GM12878 (cell line): ENCODE data around the gene KIZ. TPM values are rescaled to one million over a fixed set of nuclear protein-coding genes. Genes with fewer than 3 reads are reported as not detected.

Experiments
- ATAC-seq: fragments of 200-7000 bp; cut with Tn5 transposase; 3 replicates; pipeline ENCODE4 v1.9.1; 2020; ENCODE audit warnings: mild to moderate bottlenecking, moderate library complexity
- BruUV-seq: library from RNA; stranded (reverse); fragments of 400-500 nt; replicated peaks from 2 replicates; lab custom pipeline; 2021; lab: Mats Ljungman, UMichigan
- CTCF ChIA-PET: fragments of 300-600 bp; sonication (Branson Sonifier 250); formaldehyde crosslinking; extraction: SDS; loops from one replicate; lab custom pipeline; 2021; ENCODE audit warnings: inconsistent platforms; lab: Yijun Ruan, JAX
- POLR2A ChIA-PET: fragments of 350-600 bp; formaldehyde crosslinking; extraction: SDS; loops from one replicate; lab custom pipeline; 2021; ENCODE audit warnings: inconsistent platforms; lab: Charles Lee
- RAD21 ChIA-PET: fragments of 300-600 bp; sonication (Branson Sonifier 250); formaldehyde crosslinking; loops from one replicate; lab custom pipeline; 2023; ENCODE audit warnings: antibody characterized with exemption; ENCODE audit not compliant: unreplicated experiment; lab: Charles Lee
- SMC1A ChIA-PET: fragments of 300-600 bp; sonication (Branson Sonifier 250); formaldehyde crosslinking; loops from one replicate; lab custom pipeline; 2023; ENCODE audit not compliant: unreplicated experiment, uncharacterized antibody; lab: Charles Lee
- DNase-seq: peaks from one replicate; pipeline ENCODE4 v3.0.0-alpha.2; 2011; ENCODE audit warnings: low read depth, low spot score
- FAIRE-seq: peaks from 3 replicates; lab custom pipeline; 2011; peaks lifted over from hg19 to GRCh38; lab: Jason Lieb, UNC
- H2AFZ ChIP-seq: 2 replicates; pipeline ENCODE4 v1.6.0; 2011; ENCODE audit warnings: low read depth, low read length, control low read depth; ENCODE audit not compliant: control insufficient read depth
- H3K27ac ChIP-seq: 2 replicates; pipeline ENCODE4 v1.5.1; 2011; ENCODE audit warnings: control low read depth; ENCODE audit not compliant: control insufficient read depth, insufficient read depth
- H3K27me3 ChIP-seq, 2 experiments: replicated peaks in 1 of 2; 2 replicates each; pipeline versions ENCODE4 v1.6.0 to v1.6.1; 2011; ENCODE audit warnings: low read length in 1 of 2; ENCODE audit not compliant: control insufficient read depth in 2 of 2, insufficient read depth in 2 of 2
- H3K36me3 ChIP-seq, 2 experiments: 2 replicates each; pipeline ENCODE4 v1.5.1; 2011; ENCODE audit warnings: low read length in 1 of 2; ENCODE audit not compliant: control insufficient read depth in 2 of 2, insufficient read depth in 2 of 2
- H3K4me1 ChIP-seq: 2 replicates; pipeline ENCODE4 v1.6.1; 2011; ENCODE audit warnings: mild to moderate bottlenecking, low read length, moderate library complexity, mixed read lengths; ENCODE audit not compliant: control insufficient read depth, insufficient read depth
- H3K4me2 ChIP-seq: 2 replicates; pipeline ENCODE4 v1.6.0; 2011; ENCODE audit warnings: control low read depth; ENCODE audit not compliant: control insufficient read depth, insufficient read depth
- H3K4me3 ChIP-seq: fragments of 200-600 bp; sonication (generic); 2 replicates; pipeline ENCODE4 v1.5.1; 2016
- H3K79me2 ChIP-seq: 2 replicates; pipeline ENCODE4 v1.6.0; 2011; ENCODE audit warnings: low read length; ENCODE audit not compliant: control insufficient read depth, insufficient read depth
- H3K9ac ChIP-seq: 2 replicates; pipeline ENCODE4 v1.8.0; 2011; ENCODE audit warnings: low read length, control low read depth, mixed read lengths; ENCODE audit not compliant: control insufficient read depth, insufficient read depth
- H3K9me3 ChIP-seq: replicated peaks from 3 replicates; pipeline ENCODE4 v1.5.1; 2011; ENCODE audit warnings: mild to moderate bottlenecking, low read length; ENCODE audit not compliant: control insufficient read depth, insufficient read depth
- H4K20me1 ChIP-seq: 2 replicates; pipeline ENCODE4 v1.6.0; 2011; ENCODE audit not compliant: control insufficient read depth, insufficient read depth
- ATF3 ChIP-seq: IDR thresholded peaks from 2 replicates; pipeline ENCODE4 v1.6.1; 2011; ENCODE audit warnings: low read depth, mild to moderate bottlenecking, low read length, moderate library complexity, borderline replicate concordance; ENCODE audit errors: extremely low read depth
- CBFB ChIP-seq: IDR thresholded peaks from 2 replicates; pipeline ENCODE4 v1.6.1; 2016; ENCODE audit warnings: antibody characterized with exemption, low read depth
- FOXM1 ChIP-seq: IDR thresholded peaks from 2 replicates; pipeline ENCODE4 v1.6.1; 2012; ENCODE audit warnings: low read depth, mild to moderate bottlenecking, inconsistent platforms, low read length, moderate library complexity
- KAT2A ChIP-seq: conservative IDR thresholded peaks from 2 replicates; pipeline ENCODE4 v1.6.1; 2011; ENCODE audit warnings: low read depth, low read length; ENCODE audit not compliant: control insufficient read depth
- KDM1A ChIP-seq: fragments of 200-600 bp; sonication (generic); IDR thresholded peaks from 2 replicates; pipeline ENCODE4 v1.6.1; 2016; ENCODE audit warnings: borderline replicate concordance
- SPI1 ChIP-seq: IDR thresholded peaks from 2 replicates; pipeline ENCODE4 v1.6.1; 2011; ENCODE audit warnings: low read depth, mild to moderate bottlenecking, low read length, moderate library complexity, borderline replicate concordance; ENCODE audit not compliant: insufficient read depth
- TCF7 ChIP-seq: IDR thresholded peaks from 2 replicates; pipeline ENCODE4 v1.6.1; 2014; ENCODE audit warnings: antibody characterized with exemption, borderline replicate concordance
- WGBS: methylation state at CpG from one replicate; pipeline ENCODE4 v1.1.6; 2016; ENCODE audit warnings: low lambda C conversion rate; ENCODE audit not compliant: insufficient replicate concordance, insufficient coverage; ENCODE audit errors: missing lambda C conversion rate; 5-methylcytosine and 5-hydroxymethylcytosine counted together
- in situ Hi-C: fragments of 300-500 bp; cut with MboI; formaldehyde crosslinking; loops from 9 replicates; pipeline ENCODE4 v1.14.3; 2018; ENCODE audit warnings: mixed read lengths
- intact Hi-C: fragments of 100-400 bp; cut with micrococcal nuclease; formaldehyde crosslinking; loops from one replicate; pipeline ENCODE4 v1.14.2; 2022; ENCODE audit not compliant: unreplicated experiment
- polyA plus RNA-seq, 11 experiments: library from polyadenylated mRNA; depleted of rRNA in 4 of 11; unstranded in 6 of 11; stranded (reverse) in 5 of 11; fragments of >200 nt; fragmentation: Nextera tagmentation in 4 of 11; fragmentation: Illumina TruSeq in 1 of 11; extraction: Ambion mirVana in 4 of 11; extraction: Trizol in 1 of 11; gene quantifications; 1 replicate in 1 of 11; 2 replicates in 10 of 11; pipeline versions ENCODE4 v1.2.1 to v1.2.3, GENCODE V29; 2011 to 2016; ENCODE audit warnings: inconsistent platforms in 2 of 11, missing spikeins in 2 of 11, low read depth in 1 of 11
- total RNA-seq, 4 experiments: library from RNA; depleted of rRNA in 3 of 4; stranded (reverse); fragments of >200 nt in 3 of 4; fragmentation: Illumina TruSeq in 1 of 4; extraction: Trizol in 1 of 4; gene quantifications; 2 replicates each; pipeline versions ENCODE4 v1.2.1 to v1.2.3, GENCODE V29; 2013 to 2021
- TF ChIP-seq, protein P1 (sequence below): IDR thresholded peaks from 2 replicates; pipeline ENCODE4 v1.6.1; 2012; ENCODE audit warnings: mild to moderate bottlenecking, low read depth, low read length
- TF ChIP-seq, protein P2 (sequence below): fragments of 450-650 bp; IDR thresholded peaks from 2 replicates; pipeline ENCODE4 v1.6.1; 2017; ENCODE audit warnings: borderline replicate concordance

Gene KIZ
- total and polyA plus RNA-seq, 10 of the 15 experiments (the other 5 are each of a cell fraction or from before 2014, with no cell fraction given): 2.7 to 11.0 (median 7.3) TPM

DNA sequence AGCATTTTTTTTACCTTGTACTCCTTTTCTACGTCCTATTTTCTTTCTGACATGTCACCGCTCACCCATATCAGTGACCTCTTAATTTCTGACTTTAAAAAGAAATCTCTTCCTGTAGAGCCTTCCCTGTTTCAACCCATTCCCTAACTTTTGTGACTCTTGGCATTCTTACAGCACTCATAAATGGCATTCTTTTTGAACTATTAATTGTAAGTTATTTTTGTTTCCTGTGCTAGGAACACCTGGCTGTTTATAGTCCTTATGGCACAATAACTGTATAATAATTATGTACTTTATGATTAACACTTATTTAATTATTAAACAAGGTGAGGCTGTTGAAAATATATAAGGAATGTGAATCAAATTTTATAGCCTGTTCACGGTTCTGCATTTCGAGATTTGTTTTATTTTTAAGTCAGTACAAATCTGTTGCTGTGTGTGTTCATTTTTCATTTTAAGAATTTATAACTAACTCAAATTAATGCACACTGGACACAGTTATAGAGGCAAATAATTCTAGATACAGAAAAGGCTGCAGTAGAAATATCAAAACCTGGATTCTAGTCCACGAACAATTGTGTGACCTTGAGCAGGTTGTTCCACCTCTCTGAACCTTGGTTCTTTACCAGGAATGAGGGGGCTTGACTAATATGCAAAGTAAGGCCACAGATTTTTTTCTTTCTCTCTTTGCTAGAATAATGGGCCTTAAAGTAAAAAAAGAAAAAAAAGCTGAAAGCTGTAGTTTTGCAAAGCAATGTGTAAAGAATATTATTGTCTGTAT, 1.5 kb downstream of the KIZ start:
- intact Hi-C loops: loop anchor here (10.0 kb wide), 1 partner anchor 177 kb away; the partner anchor contains the start of gene XRN2
- ATAC-seq: no peak
- no peak overlapping the region for H3K27ac ChIP-seq
- H3K4me2 ChIP-seq: peak overlapping the region; percentile 81
- no peak overlapping the region; the same call in 1 of the 2 replicates for H2AFZ ChIP-seq
- no peak for FAIRE-seq
- TF ChIP-seq KDM1A (no peak), SPI1 (no peak), FOXM1 (no peak), TCF7 (no peak)
- POLR2A ChIA-PET: no interaction called here
- no peaks in the 10 kb centered on the region; the same call in 1 of the 2 replicates for H3K79me2 ChIP-seq
- H3K27me3 ChIP-seq: no peaks in the 10 kb centered on the region
- CTCF ChIA-PET: interaction anchor here (0.9 to 1.8 kb wide), 2 partner anchors 9 to 79 kb away, joined by 4 to 8 read pairs; no protein-coding TSS in a partner anchor
- no peak overlapping the region for H3K9ac ChIP-seq
- WGBS: 77% methylated on average over 5 of the region's 5 CpGs
- DNase-seq: no peak
- H4K20me1 ChIP-seq: no peaks in the 10 kb centered on the region
- peak overlapping the region; percentile 75; the same call in 1 of the 2 replicates for H3K4me3 ChIP-seq
- SMC1A ChIA-PET: interaction anchor here (0.6 to 1.0 kb wide), 4 partner anchors 7 to 1100 kb away, joined by 3 to 4 read pairs (median 3); partner anchors contain the start of gene RALGAPA2
- peaks cover 2% of the 10 kb centered on the region; the same call in 1 of the 2 replicates for H3K4me1 ChIP-seq
- 0 out of 4 replicates have a peak, but pooled peaks cover 0 to 2% of the 10 kb centered on the region in 2 experiments for H3K36me3 ChIP-seq
- in situ Hi-C loops: no loop called here
- H3K9me3 ChIP-seq: no peaks in the 10 kb centered on the region
- BruUV-seq: no TSS peak
- RAD21 ChIA-PET: interaction anchor here (2.1 kb wide), 1 partner anchor 9 kb away, joined by 8 read pairs; no protein-coding TSS in a partner anchor

DNA sequence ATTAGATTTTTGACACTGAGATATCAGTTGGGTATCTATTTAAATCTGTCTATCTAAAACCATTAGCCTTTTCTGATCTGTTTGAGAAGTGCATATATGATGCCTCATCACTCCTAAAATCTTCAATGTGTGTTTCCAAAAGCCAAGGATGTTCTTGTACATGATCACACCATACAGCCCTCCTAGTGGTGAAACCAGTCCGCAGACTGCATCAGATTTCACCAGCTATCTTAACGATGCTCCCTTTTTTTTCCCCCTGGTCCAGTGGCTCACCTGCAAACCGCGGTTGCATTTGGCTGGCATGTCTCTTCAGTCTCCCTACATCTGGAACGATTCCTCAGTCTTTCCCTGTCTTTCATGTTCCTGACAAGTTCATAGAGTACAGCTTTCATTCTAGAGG, 4.0 kb downstream of the KIZ start:
- Histone ChIP-seq H3K4me2 (no peak overlapping the region), H4K20me1 (no peaks in the 10 kb centered on the region), H3K27ac (no peak overlapping the region), H3K4me3 (no peak overlapping the region), H3K27me3 (no peaks in the 10 kb centered on the region), H3K9ac (no peak overlapping the region), H3K9me3 (no peaks in the 10 kb centered on the region), H3K36me3 (0 out of 4 replicates have a peak, but pooled peaks cover 0 to 2% of the 10 kb centered on the region in 2 experiments), H3K4me1 (peaks cover 2% of the 10 kb centered on the region; the same call in 1 of the 2 replicates), H3K79me2 (no peaks in the 10 kb centered on the region; the same call in 1 of the 2 replicates), H2AFZ (no peak overlapping the region)
- ATAC-seq (no peak), FAIRE-seq (no peak), DNase-seq (no peak)
- in situ Hi-C loops (no loop called here), intact Hi-C loops (loop anchor here (10.0 kb wide), 1 partner anchor 175 kb away; the partner anchor contains the start of gene XRN2)
- SMC1A ChIA-PET: interaction anchor here (1.6 kb wide), 1 partner anchor 21 kb away, joined by 3 read pairs; no protein-coding TSS in a partner anchor
- RAD21 ChIA-PET: no interaction called here
- BruUV-seq: no TSS peak
- WGBS: 86% methylated on average over 5 of the region's 5 CpGs
- CTCF ChIA-PET: interaction anchor here (0.8 to 1.3 kb wide), 2 partner anchors 106 to 375 kb away, joined by 3 read pairs; no protein-coding TSS in a partner anchor
- POLR2A ChIA-PET: no interaction called here
- TF ChIP-seq, protein P1, sequence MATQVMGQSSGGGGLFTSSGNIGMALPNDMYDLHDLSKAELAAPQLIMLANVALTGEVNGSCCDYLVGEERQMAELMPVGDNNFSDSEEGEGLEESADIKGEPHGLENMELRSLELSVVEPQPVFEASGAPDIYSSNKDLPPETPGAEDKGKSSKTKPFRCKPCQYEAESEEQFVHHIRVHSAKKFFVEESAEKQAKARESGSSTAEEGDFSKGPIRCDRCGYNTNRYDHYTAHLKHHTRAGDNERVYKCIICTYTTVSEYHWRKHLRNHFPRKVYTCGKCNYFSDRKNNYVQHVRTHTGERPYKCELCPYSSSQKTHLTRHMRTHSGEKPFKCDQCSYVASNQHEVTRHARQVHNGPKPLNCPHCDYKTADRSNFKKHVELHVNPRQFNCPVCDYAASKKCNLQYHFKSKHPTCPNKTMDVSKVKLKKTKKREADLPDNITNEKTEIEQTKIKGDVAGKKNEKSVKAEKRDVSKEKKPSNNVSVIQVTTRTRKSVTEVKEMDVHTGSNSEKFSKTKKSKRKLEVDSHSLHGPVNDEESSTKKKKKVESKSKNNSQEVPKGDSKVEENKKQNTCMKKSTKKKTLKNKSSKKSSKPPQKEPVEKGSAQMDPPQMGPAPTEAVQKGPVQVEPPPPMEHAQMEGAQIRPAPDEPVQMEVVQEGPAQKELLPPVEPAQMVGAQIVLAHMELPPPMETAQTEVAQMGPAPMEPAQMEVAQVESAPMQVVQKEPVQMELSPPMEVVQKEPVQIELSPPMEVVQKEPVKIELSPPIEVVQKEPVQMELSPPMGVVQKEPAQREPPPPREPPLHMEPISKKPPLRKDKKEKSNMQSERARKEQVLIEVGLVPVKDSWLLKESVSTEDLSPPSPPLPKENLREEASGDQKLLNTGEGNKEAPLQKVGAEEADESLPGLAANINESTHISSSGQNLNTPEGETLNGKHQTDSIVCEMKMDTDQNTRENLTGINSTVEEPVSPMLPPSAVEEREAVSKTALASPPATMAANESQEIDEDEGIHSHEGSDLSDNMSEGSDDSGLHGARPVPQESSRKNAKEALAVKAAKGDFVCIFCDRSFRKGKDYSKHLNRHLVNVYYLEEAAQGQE: no peak
- TF ChIP-seq KAT2A: no peak
- no peak for TF ChIP-seq CBFB
- TF ChIP-seq, protein P2, sequence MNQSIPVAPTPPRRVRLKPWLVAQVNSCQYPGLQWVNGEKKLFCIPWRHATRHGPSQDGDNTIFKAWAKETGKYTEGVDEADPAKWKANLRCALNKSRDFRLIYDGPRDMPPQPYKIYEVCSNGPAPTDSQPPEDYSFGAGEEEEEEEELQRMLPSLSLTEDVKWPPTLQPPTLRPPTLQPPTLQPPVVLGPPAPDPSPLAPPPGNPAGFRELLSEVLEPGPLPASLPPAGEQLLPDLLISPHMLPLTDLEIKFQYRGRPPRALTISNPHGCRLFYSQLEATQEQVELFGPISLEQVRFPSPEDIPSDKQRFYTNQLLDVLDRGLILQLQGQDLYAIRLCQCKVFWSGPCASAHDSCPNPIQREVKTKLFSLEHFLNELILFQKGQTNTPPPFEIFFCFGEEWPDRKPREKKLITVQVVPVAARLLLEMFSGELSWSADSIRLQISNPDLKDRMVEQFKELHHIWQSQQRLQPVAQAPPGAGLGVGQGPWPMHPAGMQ: no peak
- TF ChIP-seq ATF3: no peak
